SK-N-SH (cell line): Measurements from ENCODE around the gene PTK6. TPM values are rescaled to one million over a fixed set of nuclear protein-coding genes. Genes with fewer than 3 reads are reported as not detected.

Experiments used
- CTCF ChIA-PET: fragments of 300-600, 350-600 bp; formaldehyde crosslinking; extraction: SDS; loops from one replicate; lab custom pipeline; 2021; lab: Yijun Ruan, JAX
- POLR2A ChIA-PET: fragments of 350-600 bp; sonication (Branson Sonifier 250); formaldehyde crosslinking; extraction: SDS; loops from one replicate; lab custom pipeline; 2020; ENCODE audit warnings: antibody characterized with exemption, inconsistent platforms; lab: Yijun Ruan, JAX
- DNase-seq: peaks from one replicate; pipeline ENCODE4 v3.0.0; 2012
- H2AFZ ChIP-seq: fragments of 200-600 bp; sonication (generic); 2 replicates; pipeline ENCODE4 v1.8.1; 2016; ENCODE audit warnings: antibody characterized with exemption, mild to moderate bottlenecking, low read depth
- H3F3A ChIP-seq: fragments of 200-600 bp; sonication (generic); replicated peaks from 2 replicates; pipeline ENCODE3; 2016; ENCODE audit warnings: antibody characterized with exemption, mild to moderate bottlenecking; ENCODE audit not compliant: insufficient read depth
- H3K27ac ChIP-seq, 2 experiments: fragments of 200-500 bp in 1 of 2; fragments of 200-600 bp in 1 of 2; sonication (Bioruptor generic) in 1 of 2; sonication (generic), shearing (Covaris generic) in 1 of 2; 2 replicates each; pipeline versions ENCODE4 v1.5.1 to v1.6.1; 2014 to 2016; ENCODE audit warnings: low read depth in 2 of 2, inconsistent platforms in 1 of 2, low read length in 1 of 2, mild to moderate bottlenecking in 1 of 2, mixed read lengths in 1 of 2
- H3K27me3 ChIP-seq: fragments of 200-600 bp; sonication (generic), shearing (Covaris generic); 2 replicates; pipeline ENCODE4 v1.6.1; 2016; ENCODE audit warnings: mixed run types; ENCODE audit not compliant: insufficient read depth
- H3K36me3 ChIP-seq, 2 experiments: fragments of 200-500 bp in 1 of 2; fragments of 200-600 bp in 1 of 2; sonication (Bioruptor generic) in 1 of 2; sonication (generic) in 1 of 2; replicated peaks in 1 of 2; 2 replicates each; pipeline versions ENCODE3 to v1.5.1; 2014 to 2016; ENCODE audit warnings: low read length in 1 of 2, mild to moderate bottlenecking in 1 of 2; ENCODE audit not compliant: insufficient read depth in 2 of 2, control insufficient read depth in 1 of 2
- H3K4me1 ChIP-seq, 2 experiments: fragments of 200-500 bp in 1 of 2; fragments of 200-600 bp in 1 of 2; sonication (Bioruptor generic) in 1 of 2; sonication (generic), shearing (Covaris generic) in 1 of 2; 2 replicates each; pipeline versions ENCODE4 v1.5.1 to v1.6.1; 2014 to 2016; ENCODE audit warnings: low read depth in 1 of 2, low read length in 1 of 2, mixed run types in 1 of 2; ENCODE audit not compliant: insufficient read depth in 2 of 2, control insufficient read depth in 1 of 2
- H3K4me2 ChIP-seq: fragments of 200-600 bp; sonication (generic), shearing (Covaris generic); 2 replicates; pipeline ENCODE4 v1.6.1; 2017; ENCODE audit warnings: mixed run types
- H3K4me3 ChIP-seq, 2 experiments: fragments of 200-500 bp in 1 of 2; fragments of 200-600 bp in 1 of 2; sonication (Bioruptor generic) in 1 of 2; sonication (generic), shearing (Covaris generic) in 1 of 2; 2 replicates each; pipeline versions ENCODE4 v1.5.1 to v1.8.1; 2014 to 2016; ENCODE audit warnings: low read depth in 2 of 2, inconsistent platforms in 1 of 2, low read length in 1 of 2, mild to moderate bottlenecking in 1 of 2, mixed read lengths in 1 of 2, moderate library complexity in 1 of 2
- H3K79me2 ChIP-seq: fragments of 200-600 bp; sonication (generic); 2 replicates; pipeline ENCODE4 v1.8.1; 2017; ENCODE audit warnings: mild to moderate bottlenecking; ENCODE audit not compliant: insufficient read depth
- H3K9ac ChIP-seq: fragments of 200-600 bp; sonication (generic); 2 replicates; pipeline ENCODE4 v1.6.1; 2017; ENCODE audit warnings: mixed run types
- H3K9me2 ChIP-seq: fragments of 200-600 bp; sonication (generic); 2 replicates; pipeline ENCODE4 v1.6.1; 2017; ENCODE audit warnings: mixed run types
- H3K9me3 ChIP-seq: fragments of 200-600 bp; sonication (generic); 2 replicates; pipeline ENCODE4 v1.6.1; 2017; ENCODE audit warnings: mixed run types, mild to moderate bottlenecking, moderate library complexity
- H4K20me1 ChIP-seq: fragments of 200-600 bp; sonication (generic); 2 replicates; pipeline ENCODE4 v1.6.1; 2017; ENCODE audit warnings: mild to moderate bottlenecking, mixed run types; ENCODE audit not compliant: insufficient read depth
- EP300 ChIP-seq, 2 experiments: IDR thresholded peaks; 2 replicates each; pipeline versions ENCODE4 v1.4.0 to v1.6.1; 2012; ENCODE audit warnings: borderline replicate concordance in 1 of 2, low read depth in 1 of 2, low read length in 1 of 2
- FOSL2 ChIP-seq: IDR thresholded peaks from 2 replicates; pipeline ENCODE4 v1.4.0; 2012; ENCODE audit warnings: low read depth, mild to moderate bottlenecking, moderate library complexity, borderline replicate concordance
- FOXJ3 ChIP-seq: sonication (generic); formaldehyde crosslinking; IDR thresholded peaks from 2 replicates; pipeline ENCODE4 v1.5.1; 2020; ENCODE audit warnings: mild to moderate bottlenecking, missing genetic modification reagents
- GABPA ChIP-seq: IDR thresholded peaks from 2 replicates; pipeline ENCODE4 v1.4.0; 2012; ENCODE audit warnings: low read depth, mild to moderate bottlenecking
- GATA2 ChIP-seq: sonication (generic); formaldehyde crosslinking; IDR thresholded peaks from 2 replicates; pipeline ENCODE4 v1.5.0; 2020; ENCODE audit warnings: mild to moderate bottlenecking, missing genetic modification reagents
- JUND ChIP-seq: IDR thresholded peaks from 2 replicates; pipeline ENCODE4 v1.4.0; 2012
- MAX ChIP-seq: IDR thresholded peaks from 2 replicates; pipeline ENCODE4 v1.4.0; 2012; ENCODE audit warnings: low read depth
- MXI1 ChIP-seq: IDR thresholded peaks from 2 replicates; pipeline ENCODE4 v1.6.1; 2012; ENCODE audit warnings: mild to moderate bottlenecking, low read depth, low read length, improper control_type of control experiment
- NFIC ChIP-seq: IDR thresholded peaks from 2 replicates; pipeline ENCODE4 v1.4.0; 2012; ENCODE audit warnings: borderline replicate concordance
- RAD21 ChIP-seq: IDR thresholded peaks from 2 replicates; pipeline ENCODE4 v1.6.1; 2012; ENCODE audit warnings: mild to moderate bottlenecking, low read length
- USF1 ChIP-seq: IDR thresholded peaks from 2 replicates; pipeline ENCODE4 v1.4.0; 2012; ENCODE audit warnings: low read depth, borderline replicate concordance
- WGBS: methylation state at CpG from one replicate; pipeline ENCODE4 v1.1.6; 2017; ENCODE audit warnings: low lambda C conversion rate; 5-methylcytosine and 5-hydroxymethylcytosine counted together
- polyA plus RNA-seq, 3 experiments: library from polyadenylated mRNA; depleted of rRNA; stranded (reverse); fragments of >200 nt; gene quantifications; 2 replicates each; pipeline ENCODE4 v1.2.3, GENCODE V29; 2012
- TF ChIP-seq, protein P1 (sequence below): IDR thresholded peaks from 2 replicates; pipeline ENCODE4 v1.4.0; 2012; ENCODE audit warnings: low read depth, borderline replicate concordance

PTK6 gene
- polyA plus RNA-seq, 1 of the 3 experiments (the other 2 are of a cell fraction): 0.07 TPM

DNA sequence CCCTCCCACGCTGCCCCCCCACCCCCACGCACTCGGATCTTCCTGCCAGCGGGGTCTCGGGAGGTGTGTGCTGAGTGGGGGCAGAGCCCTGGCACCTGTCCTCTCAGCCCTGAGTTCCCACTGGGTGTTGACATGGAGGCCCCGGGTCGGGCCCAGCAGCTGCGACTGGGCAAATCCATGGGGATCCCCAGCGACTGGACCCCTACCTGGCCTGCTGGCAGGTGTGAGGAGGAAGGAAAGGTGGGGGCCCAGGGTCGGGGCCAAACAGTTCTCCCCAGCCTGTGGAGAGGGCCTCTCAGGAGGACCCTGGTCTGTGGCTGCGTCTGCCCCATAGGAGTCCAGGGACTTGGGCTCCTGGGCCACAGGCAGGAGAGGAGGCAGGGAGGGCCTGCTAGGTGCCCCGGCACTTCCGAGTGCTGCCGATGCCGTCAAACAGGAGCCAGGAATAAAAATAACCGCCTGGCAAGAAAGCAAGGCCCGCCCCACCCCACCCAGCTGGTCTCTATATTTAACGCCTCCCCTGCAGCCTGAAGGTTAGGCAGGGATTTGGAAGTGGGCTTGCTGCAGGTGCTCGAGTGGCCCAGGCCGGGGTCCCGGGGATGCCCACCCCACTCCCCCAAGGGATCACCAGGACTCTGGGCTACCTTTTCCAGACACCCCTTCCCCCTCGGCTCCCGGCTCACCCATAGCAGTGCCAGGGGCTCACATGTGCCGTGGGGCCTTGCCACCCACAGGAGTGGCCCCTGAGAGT, 36.9 kb downstream of the PTK6 start:
- H4K20me1 ChIP-seq: no peaks in the 10 kb centered on the region; the same call in 1 of the 2 replicates
- no peaks in the 10 kb centered on the region for H3K9me2 ChIP-seq
- H3K9me3 ChIP-seq: no peaks in the 10 kb centered on the region
- peaks cover 0 to 51% of the 10 kb centered on the region in 2 experiments; a peak in 1 of 4 replicates for H3K4me1 ChIP-seq
- ChIA-PET CTCF (interaction anchor here (0.7 kb wide), 1 partner anchor 8 kb away, joined by 3 read pairs; no protein-coding TSS in a partner anchor), POLR2A (no interaction called here)
- H2AFZ ChIP-seq: no peak overlapping the region
- H3F3A ChIP-seq: peaks cover 7% of the 10 kb centered on the region
- DNase-seq: no peak
- no peaks in the 10 kb centered on the region for H3K27me3 ChIP-seq
- H3K4me2 ChIP-seq: no peak overlapping the region
- H3K9ac ChIP-seq: no peak overlapping the region
- WGBS: 92% methylated on average over 4 of the region's 24 CpGs
- no peak overlapping the region; a peak in 1 of 4 replicates for H3K27ac ChIP-seq
- H3K4me3 ChIP-seq: no peak overlapping the region
- peaks cover 0 to 2% of the 10 kb centered on the region in 2 experiments for H3K36me3 ChIP-seq
- H3K79me2 ChIP-seq: no peaks in the 10 kb centered on the region
- TF ChIP-seq JUND (no peak), FOXJ3 (CRISPR knock-in tag) (no peak), MXI1 (no peak), EP300 (IDR thresholded peaks at IDR 0.05; ENCODE audit: borderline replicate concordance in 1 of 2, low read depth in 1 of 2, low read length in 1 of 2) (no peak), USF1 (no peak)
- TF ChIP-seq, protein P1, sequence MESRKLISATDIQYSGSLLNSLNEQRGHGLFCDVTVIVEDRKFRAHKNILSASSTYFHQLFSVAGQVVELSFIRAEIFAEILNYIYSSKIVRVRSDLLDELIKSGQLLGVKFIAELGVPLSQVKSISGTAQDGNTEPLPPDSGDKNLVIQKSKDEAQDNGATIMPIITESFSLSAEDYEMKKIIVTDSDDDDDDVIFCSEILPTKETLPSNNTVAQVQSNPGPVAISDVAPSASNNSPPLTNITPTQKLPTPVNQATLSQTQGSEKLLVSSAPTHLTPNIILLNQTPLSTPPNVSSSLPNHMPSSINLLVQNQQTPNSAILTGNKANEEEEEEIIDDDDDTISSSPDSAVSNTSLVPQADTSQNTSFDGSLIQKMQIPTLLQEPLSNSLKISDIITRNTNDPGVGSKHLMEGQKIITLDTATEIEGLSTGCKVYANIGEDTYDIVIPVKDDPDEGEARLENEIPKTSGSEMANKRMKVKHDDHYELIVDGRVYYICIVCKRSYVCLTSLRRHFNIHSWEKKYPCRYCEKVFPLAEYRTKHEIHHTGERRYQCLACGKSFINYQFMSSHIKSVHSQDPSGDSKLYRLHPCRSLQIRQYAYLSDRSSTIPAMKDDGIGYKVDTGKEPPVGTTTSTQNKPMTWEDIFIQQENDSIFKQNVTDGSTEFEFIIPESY: no peak

GRCh38 chr20:63499338-63499969, 37.7 kb downstream of the PTK6 start:
- Histone ChIP-seq H3K27ac (peak overlapping the region in 1 of 2 experiments; percentile 68; a peak in 1 of 4 replicates), H2AFZ (no peak overlapping the region), H3K36me3 (peaks cover 0 to 6% of the 10 kb centered on the region in 2 experiments), H3K4me1 (peaks cover 0 to 51% of the 10 kb centered on the region in 2 experiments; a peak in 1 of 4 replicates), H3K4me3 (peak overlapping the region in 1 of 2 experiments; percentile 52; a peak in 2 of 4 replicates), H3K9ac (no peak overlapping the region), H3F3A (peaks cover 7% of the 10 kb centered on the region), H3K9me3 (no peaks in the 10 kb centered on the region), H3K79me2 (no peaks in the 10 kb centered on the region), H3K4me2 (peak overlapping the region; percentile 62; the same call in 1 of the 2 replicates), H3K9me2 (no peaks in the 10 kb centered on the region)
- WGBS: 36% methylated on average over 11 of the region's 48 CpGs
- DNase-seq: peak; percentile 76
- TF ChIP-seq RAD21: no peak
- TF ChIP-seq MAX: no peak
- no peak for TF ChIP-seq EP300 (IDR thresholded peaks at IDR 0.05; ENCODE audit: borderline replicate concordance in 1 of 2, low read depth in 1 of 2, low read length in 1 of 2)
- TF ChIP-seq FOSL2: no peak
- no peak for TF ChIP-seq GATA2 (CRISPR knock-in tag)
- TF ChIP-seq NFIC: no peak
- 0 out of 2 replicates have a peak, but pooled peaks have one; percentile 6 for TF ChIP-seq MXI1
- no peak for TF ChIP-seq GABPA
- TF ChIP-seq, all 33 proteins: peak for 1
- POLR2A ChIA-PET: no interaction called here
- no peaks in the 10 kb centered on the region for H3K27me3 ChIP-seq
- CTCF ChIA-PET: interaction anchor here (0.7 kb wide), 1 partner anchor 9 kb away, joined by 3 read pairs; no protein-coding TSS in a partner anchor
- H4K20me1 ChIP-seq: no peaks in the 10 kb centered on the region; the same call in 1 of the 2 replicates
